GM19025 (cell line): ENCODE measurements around the gene ACAT2.
"Not testable (repeated sequence)": the region's sequence is repeated elsewhere in the genome, so short reads cannot be mapped to it uniquely, and the experiment has no call there.

ENCODE experiments used
- ATAC-seq: cut with Tn5 transposase; IDR thresholded peaks from one replicate; pipeline ENCODE4 v1.9.1; 2021; ENCODE audit warnings: mild to moderate bottlenecking, low read depth, moderate library complexity; ENCODE audit not compliant: unreplicated experiment

ACAT2 gene

DNA sequence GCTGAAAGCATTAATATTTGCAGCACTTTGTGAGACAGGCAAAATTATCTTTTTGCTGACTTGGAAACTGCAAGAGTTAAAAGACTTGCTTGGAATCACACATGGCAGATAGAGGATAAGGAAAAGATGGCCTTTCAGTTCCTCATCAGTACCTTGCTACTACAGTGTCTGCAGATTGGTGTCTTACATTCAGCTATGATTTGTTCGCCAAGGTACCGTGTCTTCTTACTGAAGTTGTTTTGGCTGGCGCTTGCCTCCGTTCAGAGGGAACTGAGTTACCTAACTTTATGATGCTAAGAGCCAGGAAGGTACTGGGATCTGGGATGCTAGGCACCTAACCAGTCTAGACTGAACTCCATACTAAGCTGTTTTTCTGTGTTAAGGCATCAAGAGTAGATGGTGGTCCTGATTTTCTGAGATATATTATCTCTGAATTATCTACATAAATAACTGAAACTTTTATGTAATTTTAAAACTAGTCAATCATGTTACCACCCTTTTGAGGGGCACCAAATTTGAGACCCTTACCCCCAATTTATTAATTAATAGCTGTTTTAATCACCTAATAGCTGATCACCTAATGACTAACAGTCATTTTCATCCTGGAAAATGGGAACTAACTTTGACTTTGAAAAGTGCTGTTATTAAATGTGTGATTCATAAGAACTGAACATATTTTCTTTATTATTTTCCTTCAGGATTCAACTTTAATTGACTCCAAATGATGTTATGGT is 32.1 kb upstream of the ACAT2 start:
- no peak for ATAC-seq

GRCh38 chr6:159730332-159730676 is 31.5 kb upstream of the ACAT2 start:
- ATAC-seq, result no peak

GRCh38 chr6:159732550-159732949 is 29.3 kb upstream of the ACAT2 start:
- not testable (repeated sequence) for ATAC-seq

DNA sequence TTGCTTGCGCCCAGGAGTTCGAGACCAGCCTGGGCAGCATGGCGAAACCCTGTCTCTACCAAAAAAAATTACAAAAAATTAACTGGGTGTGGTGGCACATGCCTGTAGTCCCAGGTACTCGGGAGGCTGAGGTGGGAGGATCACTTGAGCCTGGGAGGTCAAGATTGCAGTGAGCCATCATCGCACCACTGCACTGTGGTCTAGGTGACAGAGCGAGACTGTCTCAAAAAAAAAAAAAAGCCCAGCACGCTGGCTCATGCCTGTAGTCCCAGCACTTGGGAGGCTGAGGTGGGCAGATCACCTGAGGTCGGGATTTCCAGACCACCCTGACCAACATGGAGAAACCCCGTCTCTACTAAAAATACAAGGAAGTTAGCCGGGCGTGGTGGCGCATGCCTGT is 28.4 kb upstream of the ACAT2 start:
- ATAC-seq, result not testable (repeated sequence)

- ATAC-seq, result no peak
These were observed 24.9 kb upstream of the ACAT2 start for GRCh38 chr6:159736908-159737307.

GRCh38 chr6:159739341-159739740 is 22.5 kb upstream of the ACAT2 start:
- ATAC-seq, result no peak

- no peak for ATAC-seq
These were observed 19.7 kb upstream of the ACAT2 start for GRCh38 chr6:159742165-159742564.

GRCh38 chr6:159745081-159745480 is 16.8 kb upstream of the ACAT2 start:
- ATAC-seq, result no peak

DNA sequence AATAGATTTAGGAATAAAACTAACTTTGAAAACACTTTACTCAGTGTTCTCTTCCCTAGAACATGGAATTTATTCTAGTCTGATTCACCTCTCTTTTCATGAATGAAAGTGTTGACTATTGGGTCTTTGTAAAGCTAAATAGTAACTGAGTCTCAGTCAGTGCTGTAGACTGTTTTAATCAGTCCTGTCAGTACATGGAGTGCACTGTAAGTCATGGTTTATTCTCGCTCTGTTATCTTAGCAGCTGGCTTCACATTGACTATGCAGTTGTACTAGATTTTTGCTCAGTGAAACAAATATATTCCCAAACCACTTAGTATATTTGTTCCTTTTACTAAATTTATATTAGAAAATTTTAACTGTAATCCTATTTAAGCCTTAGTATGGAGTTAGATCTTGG is 15.1 kb upstream of the ACAT2 start:
- ATAC-seq, result no peak

DNA sequence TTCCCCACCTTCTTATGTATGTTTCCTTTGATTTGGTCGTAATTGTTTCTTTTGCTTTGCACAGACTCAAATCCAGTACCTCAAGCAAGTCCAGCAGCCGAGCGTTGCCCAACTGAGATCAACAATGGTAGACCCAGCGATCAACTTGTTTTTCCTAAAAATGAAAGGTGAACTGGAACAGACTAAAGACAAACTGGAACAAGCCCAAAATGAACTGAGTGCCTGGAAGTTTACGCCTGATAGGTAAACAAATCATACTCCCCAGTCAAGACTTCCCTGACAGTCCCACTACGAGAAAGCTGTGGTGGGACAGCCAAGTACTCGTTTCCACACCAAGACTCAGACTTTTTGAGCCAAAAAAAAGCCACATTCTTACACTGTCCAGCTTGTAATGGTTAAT is 13.7 kb upstream of the ACAT2 start:
- not testable (repeated sequence) for ATAC-seq

DNA sequence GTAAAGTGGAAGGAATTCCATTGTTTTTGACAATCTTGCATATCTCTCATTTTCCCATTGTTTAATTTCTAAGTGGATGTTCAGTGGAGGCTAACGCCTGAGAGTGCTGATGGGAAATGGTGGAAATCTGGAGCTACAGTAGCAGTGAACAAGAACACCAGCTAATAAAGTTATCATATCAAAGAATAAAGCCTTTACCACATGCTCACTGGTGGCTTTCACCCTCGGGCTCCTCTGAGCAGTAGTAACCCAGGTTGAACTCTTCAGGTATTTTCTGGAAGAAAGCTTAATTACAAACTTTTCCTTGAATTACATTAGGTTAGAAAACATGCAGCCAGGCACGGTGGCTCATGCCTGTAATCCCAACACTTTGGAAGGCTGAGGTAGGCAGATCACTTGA is 10.4 kb upstream of the ACAT2 start:
- ATAC-seq, result no peak

DNA sequence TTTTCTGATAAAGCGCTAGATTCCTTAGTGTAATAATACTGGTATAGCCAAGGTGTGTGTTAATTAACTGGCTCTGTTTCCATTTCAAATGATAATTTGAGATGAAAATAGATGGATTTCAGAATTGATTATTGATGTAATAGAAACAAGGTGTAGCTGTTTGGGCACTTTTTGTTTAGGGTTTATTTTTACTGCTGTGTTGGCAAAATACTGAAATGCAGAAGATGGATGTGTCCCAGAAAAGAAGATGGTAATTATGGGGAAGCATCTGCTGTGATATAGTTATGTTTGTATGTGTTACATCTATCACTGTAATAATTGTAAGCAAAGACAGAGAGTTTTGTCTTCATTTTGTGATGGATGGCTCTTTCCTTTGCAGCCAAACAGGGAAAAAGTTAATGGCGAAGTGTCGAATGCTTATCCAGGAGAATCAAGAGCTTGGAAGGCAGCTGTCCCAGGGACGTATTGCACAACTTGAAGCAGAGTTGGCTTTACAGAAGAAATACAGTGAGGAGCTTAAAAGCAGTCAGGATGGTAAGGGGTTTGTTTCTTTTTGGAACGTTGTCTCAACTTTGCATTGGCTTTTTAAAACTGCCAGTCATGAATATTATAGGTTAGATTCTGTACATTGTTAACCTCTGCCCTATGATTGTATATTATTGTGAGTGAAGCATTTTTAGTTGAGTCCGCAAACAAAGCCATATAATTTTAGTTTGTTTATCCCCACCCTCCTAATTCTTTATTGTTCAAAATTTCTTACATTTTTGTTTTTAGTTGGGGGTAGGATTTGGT is 8.6 kb upstream of the ACAT2 start:
- no peak for ATAC-seq

GRCh38 chr6:159754401-159754800 is 7.4 kb upstream of the ACAT2 start:
- ATAC-seq, result no peak

- ATAC-seq, result no peak
These were observed 6.6 kb upstream of the ACAT2 start for GRCh38 chr6:159754959-159755914.

DNA sequence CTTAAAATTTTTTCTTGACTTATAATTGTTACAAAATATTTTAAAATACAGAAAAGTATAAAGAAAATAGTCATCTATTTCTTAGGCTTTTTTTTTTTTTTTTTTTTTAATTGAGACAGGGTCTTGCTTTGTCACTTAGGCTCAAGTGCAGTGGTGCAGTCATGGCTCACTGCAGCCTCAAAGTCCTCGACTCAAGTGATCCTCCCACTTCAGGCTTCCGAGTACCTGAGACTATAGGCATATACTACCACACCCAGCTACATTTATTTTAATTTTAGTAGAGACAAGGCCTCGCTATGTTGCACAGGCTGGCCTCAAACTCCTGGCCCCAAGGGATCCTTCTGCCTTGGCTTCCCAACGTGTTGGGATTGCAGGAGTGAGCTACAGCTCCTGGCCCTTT is 5.3 kb upstream of the ACAT2 start:
- no peak for ATAC-seq

DNA sequence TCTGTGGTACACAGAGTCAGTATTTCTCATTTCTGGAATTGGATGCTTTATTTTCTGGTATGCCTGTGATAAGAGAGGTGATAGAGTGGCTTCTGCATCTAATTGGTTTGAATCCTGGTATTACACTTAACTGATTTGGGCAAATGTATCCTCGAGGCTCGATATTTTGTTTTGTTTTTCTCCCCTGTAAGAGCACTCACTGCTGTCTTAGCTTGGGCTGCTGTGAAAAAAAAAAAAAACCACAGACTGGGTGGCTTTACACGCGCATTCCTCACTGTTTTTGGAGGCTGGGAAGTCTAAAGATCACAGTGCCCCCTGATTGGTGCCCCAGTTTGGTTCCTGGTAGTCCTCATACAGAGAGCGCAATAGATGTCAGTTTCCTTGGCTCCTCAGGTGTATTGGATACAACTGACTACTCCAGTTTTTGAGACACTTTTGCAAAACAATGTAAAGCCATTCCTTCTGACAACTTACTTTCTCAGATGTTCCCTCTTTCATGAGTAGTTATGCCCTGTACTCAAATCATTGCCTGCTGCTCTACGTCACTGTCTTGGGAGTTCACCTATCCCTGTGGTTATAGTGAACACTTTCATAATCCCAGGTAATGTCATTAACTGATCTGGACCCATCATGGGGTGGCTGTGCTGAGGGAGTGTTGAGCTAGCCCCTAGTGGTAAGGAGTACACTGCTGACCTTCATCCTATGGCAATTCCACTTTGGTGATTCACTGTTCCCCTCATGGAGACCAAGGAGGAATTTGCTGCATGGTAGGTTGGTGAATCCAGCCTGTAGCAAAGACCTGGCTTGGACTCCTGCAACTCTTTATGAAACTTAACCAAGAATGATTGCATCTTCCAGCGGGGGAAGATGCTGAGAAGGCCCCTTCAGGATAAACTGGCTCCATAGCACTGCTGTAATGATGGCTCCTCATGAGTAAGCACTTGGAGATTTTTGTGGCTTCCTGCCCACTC is 3.5 kb upstream of the ACAT2 start:
- ATAC-seq, result no peak

DNA sequence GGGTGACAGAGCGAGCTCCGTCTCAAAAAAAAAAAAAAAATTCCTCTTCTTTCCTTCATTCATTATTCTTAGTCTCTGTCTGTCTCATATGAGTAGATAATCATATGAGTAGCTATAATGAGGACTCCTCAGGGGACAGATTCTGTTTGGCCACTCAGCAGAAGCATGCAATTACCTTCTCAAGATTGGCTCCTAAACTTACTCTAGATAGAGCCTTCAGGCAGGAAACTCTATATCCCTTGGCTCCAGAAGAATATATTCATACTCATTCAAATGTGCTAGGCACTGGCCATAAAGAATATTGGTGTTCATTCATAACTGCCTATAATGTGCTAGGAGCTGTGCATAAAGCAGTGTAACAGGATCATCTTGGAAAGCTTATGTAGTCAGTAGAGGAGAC is 2.2 kb upstream of the ACAT2 start:
- ATAC-seq, result no peak

DNA sequence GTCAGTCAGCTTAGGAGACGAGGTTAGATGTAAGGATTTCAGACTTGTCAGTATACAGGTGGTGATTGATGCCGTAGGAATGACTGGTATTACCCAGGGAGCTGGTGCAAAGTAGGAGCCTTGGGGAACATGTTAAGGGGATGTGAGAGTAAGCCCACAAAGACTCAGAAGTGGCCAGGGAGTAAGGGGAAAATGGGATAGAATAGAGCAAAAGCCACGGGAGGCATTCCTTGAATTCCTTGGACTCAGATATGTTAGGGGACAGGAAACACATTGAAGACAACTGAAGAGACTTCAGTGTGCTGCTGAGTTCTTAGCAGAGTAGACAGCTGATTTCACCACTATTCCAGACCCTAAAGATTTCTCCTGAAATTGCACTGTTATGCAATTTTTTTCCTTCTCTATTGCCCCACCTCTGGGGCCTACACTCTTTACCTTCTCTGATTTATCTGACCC is 1.2 kb upstream of the ACAT2 start:
- ATAC-seq, result no peak

DNA sequence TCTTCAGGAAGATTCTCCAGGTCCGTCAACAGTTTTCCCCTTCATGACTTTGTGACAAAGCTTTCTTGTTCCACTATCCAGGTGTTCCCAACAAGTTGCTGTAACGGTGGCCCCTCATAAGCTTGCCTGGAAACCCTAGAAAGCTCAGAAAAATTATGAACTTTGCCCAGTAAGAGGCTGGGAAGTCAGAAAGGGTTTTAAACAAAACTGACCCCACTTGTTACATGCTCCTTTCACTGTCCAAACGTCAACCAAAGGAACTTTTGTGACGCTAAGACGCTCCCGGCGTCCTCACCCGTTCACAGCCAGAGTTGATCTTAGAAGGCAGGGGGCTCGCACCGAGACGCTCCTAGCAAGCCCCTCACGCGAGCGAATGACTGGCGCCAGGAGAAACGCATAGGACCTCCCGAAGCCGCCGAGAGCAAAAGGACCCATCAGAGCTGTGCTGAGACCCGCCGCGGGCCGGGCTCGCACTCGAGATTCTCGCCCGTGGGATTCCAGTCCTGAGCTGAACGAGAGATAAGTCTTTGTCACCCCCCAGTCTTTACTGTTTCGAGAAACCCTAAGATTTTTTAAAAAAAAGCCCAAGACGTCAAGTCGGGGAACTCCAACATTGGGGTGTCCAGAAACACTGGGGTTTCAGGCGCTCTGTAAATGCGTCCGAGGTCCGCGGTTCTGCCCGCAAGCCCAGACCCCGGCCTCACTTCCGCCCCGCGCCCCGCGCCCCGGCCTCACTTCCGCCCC is 544 bp upstream of the ACAT2 start:
- ATAC-seq, result peak; percentile 0
